ENCODE data around the gene TCEA3. TPM values are rescaled to one million over a fixed set of nuclear protein-coding genes. Genes with fewer than 3 reads are reported as not detected.

TCEA3 gene
- total RNA-seq, 3 donors from 2014 or later = 8.5 to 38.0 (median 31.2) TPM

GRCh38 chr1:23421753-23422240, 2.8 kb downstream of the TCEA3 start:
- Histone ChIP-seq H3K9me3 (no peaks in the 10 kb centered on the region), H3K4me3 (no peak overlapping the region), H3K36me3 (no peaks in the 10 kb centered on the region), H3K27ac (peak overlapping the region; percentile 69 to 74), H3K27me3 (no peaks in the 10 kb centered on the region), H3K4me1 (peaks cover 7 to 10% of the 10 kb centered on the region in 2 donors)
- DNase-seq (ENCODE audit: low spot score in 2 of 2) = no peak
- TF ChIP-seq, protein P1, sequence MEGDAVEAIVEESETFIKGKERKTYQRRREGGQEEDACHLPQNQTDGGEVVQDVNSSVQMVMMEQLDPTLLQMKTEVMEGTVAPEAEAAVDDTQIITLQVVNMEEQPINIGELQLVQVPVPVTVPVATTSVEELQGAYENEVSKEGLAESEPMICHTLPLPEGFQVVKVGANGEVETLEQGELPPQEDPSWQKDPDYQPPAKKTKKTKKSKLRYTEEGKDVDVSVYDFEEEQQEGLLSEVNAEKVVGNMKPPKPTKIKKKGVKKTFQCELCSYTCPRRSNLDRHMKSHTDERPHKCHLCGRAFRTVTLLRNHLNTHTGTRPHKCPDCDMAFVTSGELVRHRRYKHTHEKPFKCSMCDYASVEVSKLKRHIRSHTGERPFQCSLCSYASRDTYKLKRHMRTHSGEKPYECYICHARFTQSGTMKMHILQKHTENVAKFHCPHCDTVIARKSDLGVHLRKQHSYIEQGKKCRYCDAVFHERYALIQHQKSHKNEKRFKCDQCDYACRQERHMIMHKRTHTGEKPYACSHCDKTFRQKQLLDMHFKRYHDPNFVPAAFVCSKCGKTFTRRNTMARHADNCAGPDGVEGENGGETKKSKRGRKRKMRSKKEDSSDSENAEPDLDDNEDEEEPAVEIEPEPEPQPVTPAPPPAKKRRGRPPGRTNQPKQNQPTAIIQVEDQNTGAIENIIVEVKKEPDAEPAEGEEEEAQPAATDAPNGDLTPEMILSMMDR (IDR thresholded peaks at IDR 0.05) = peak in 1 of 3 donors; percentile 14
- no peak for TF ChIP-seq POLR2A (IDR thresholded peaks at IDR 0.05)
- intact Hi-C loops (cut with DNase I; ENCODE audit: low total_unique reads) = no loop called here

DNA sequence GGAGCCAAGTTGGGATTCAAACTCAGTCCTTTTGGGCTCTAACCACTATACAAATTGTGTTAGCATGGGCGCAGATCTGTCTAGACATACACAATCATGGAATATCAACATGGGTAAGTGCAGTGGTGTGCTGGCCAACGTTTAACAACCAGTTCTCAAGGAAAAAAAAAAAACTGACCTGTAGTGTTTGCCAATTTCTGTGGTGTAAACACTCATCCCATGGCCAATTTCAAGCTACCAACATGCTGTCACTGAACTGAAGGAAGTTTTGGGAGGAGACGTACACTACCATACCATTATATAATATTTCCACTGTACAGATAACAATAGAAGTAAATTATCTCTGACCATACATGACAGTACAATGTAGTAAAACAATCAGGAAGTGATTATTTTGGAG, 3.2 kb downstream of the TCEA3 start:
- Histone ChIP-seq H3K4me3 (no peak overlapping the region), H3K4me1 (peaks cover 7 to 10% of the 10 kb centered on the region in 2 donors), H3K36me3 (no peaks in the 10 kb centered on the region), H3K9me3 (no peaks in the 10 kb centered on the region), H3K27ac (no peak overlapping the region), H3K27me3 (no peaks in the 10 kb centered on the region)
- intact Hi-C loops (cut with DNase I; ENCODE audit: low total_unique reads) = no loop called here
- no peak for DNase-seq (ENCODE audit: low spot score in 2 of 2)
- TF ChIP-seq, protein P1 (IDR thresholded peaks at IDR 0.05) = peak in 1 of 3 donors; percentile 20
- TF ChIP-seq POLR2A (IDR thresholded peaks at IDR 0.05) = no peak

DNA sequence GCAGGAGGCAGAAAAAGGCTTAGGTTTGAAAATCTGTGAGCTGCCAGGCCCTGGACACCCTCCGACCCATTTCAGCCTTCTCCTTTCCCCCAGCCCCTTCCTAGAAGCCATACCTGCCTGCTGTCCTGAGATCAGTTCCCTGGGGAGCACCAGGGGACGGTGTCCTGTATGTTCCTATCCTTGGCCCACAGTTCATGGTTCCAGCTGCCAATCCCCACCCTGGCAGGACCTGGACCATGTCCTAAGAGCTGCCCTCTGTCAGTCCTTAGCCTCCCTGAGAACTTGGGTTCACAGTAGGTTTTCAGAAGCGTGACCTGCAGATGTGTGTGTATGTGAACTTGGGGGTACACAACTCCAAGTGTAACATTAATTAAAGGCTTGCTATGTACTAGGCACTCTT, 3.8 kb downstream of the TCEA3 start:
- no peak for TF ChIP-seq POLR2AphosphoS5 (IDR thresholded peaks at IDR 0.05)
- TF ChIP-seq, protein P1 (IDR thresholded peaks at IDR 0.05) = no peak
- no peak for TF ChIP-seq POLR2A (IDR thresholded peaks at IDR 0.05)
- no peak for DNase-seq (ENCODE audit: low spot score in 2 of 2)
- intact Hi-C loops (cut with DNase I; ENCODE audit: low total_unique reads) = no loop called here
- no peak overlapping the region for H3K4me3 ChIP-seq
- peaks cover 7 to 10% of the 10 kb centered on the region in 2 donors for H3K4me1 ChIP-seq
- no peaks in the 10 kb centered on the region for H3K36me3 ChIP-seq
- no peaks in the 10 kb centered on the region for H3K27me3 ChIP-seq
- no peak overlapping the region for H3K27ac ChIP-seq
- H3K9me3 ChIP-seq = no peaks in the 10 kb centered on the region

DNA sequence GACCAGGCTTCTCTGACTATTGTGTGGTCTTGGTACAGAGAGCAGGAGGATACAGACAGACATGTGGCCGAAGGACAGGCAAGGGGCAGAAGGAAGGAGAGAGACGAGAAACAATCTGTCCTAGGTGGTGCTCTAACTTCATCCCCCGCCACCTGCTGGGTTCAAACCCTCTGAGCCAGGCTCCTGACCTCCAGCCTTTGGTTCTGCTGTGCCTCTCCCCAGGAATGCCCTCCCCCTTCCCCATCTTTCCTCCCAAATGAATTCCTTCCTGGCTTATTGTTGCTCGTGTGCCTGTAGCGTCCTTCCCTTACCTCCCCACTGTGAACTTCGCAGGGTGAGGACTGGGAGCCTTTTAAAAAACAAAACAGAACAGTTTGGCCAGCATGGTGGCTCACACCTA, 5.4 kb downstream of the TCEA3 start:
- Histone ChIP-seq H3K27ac (no peak overlapping the region), H3K4me1 (peaks cover 5 to 7% of the 10 kb centered on the region in 2 donors), H3K36me3 (no peaks in the 10 kb centered on the region), H3K4me3 (no peak overlapping the region), H3K27me3 (no peaks in the 10 kb centered on the region), H3K9me3 (no peaks in the 10 kb centered on the region)
- TF ChIP-seq POLR2AphosphoS5 (IDR thresholded peaks at IDR 0.05) (no peak), POLR2A (IDR thresholded peaks at IDR 0.05) (no peak)
- TF ChIP-seq, protein P1 (IDR thresholded peaks at IDR 0.05) = no peak
- no peak for DNase-seq (ENCODE audit: low spot score in 2 of 2)
- intact Hi-C loops (cut with DNase I; ENCODE audit: low total_unique reads) = no loop called here

DNA sequence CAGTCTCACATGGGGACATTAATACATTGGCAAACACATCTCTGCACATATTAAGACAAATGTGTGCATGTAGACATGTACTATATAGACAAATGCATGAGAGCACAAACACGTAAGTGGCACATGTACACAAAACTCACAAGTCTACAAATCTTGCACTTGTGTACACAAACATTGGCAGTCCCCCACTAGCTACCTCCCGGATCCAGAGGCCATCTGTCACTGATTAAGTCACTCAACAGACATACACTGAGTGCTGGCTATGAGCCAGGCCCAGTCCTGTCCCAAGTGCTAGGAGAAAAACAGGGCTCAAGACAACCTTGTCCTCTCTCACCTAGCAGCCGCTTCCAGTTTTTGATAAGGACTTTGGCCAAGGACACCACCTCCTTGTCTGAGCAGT, 7.0 kb downstream of the TCEA3 start:
- Histone ChIP-seq H3K27me3 (no peaks in the 10 kb centered on the region), H3K36me3 (no peaks in the 10 kb centered on the region), H3K4me3 (no peak overlapping the region), H3K27ac (no peak overlapping the region), H3K4me1 (peaks cover 0 to 1% of the 10 kb centered on the region in 2 donors), H3K9me3 (no peaks in the 10 kb centered on the region)
- intact Hi-C loops (cut with DNase I; ENCODE audit: low total_unique reads) = no loop called here
- TF ChIP-seq POLR2AphosphoS5 (IDR thresholded peaks at IDR 0.05) = no peak
- TF ChIP-seq, protein P1 (IDR thresholded peaks at IDR 0.05) = no peak
- no peak for TF ChIP-seq POLR2A (IDR thresholded peaks at IDR 0.05)
- DNase-seq (ENCODE audit: low spot score in 2 of 2) = no peak

Measured in breast epithelium (tissue), 4 donors.